DND-41 (cell line): ENCODE data around the gene IQSEC2.

Experiments
- ATAC-seq: fragments of 200-7000 bp; cut with Tn5 transposase; 3 replicates; pipeline ENCODE4 v1.9.1; 2021; ENCODE audit warnings: low read depth; ENCODE audit not compliant: insufficient read depth
- DNase-seq: peaks from one replicate; pipeline ENCODE4 v3.0.0-alpha.2; 2020
- H2AFZ ChIP-seq: 2 replicates; pipeline ENCODE4 v1.6.0; 2012; ENCODE audit warnings: low read depth, low read length
- H3K27ac ChIP-seq: 2 replicates; pipeline ENCODE4 v1.5.1; 2012; ENCODE audit warnings: low read length, inconsistent platforms
- H3K27me3 ChIP-seq: fragments of 200-600 bp; sonication (generic); 2 replicates; pipeline ENCODE4 v1.6.0; 2012; ENCODE audit warnings: low read length, mild to moderate bottlenecking, inconsistent platforms; ENCODE audit not compliant: insufficient read depth, poor library complexity
- H3K36me3 ChIP-seq: 2 replicates; pipeline ENCODE4 v1.5.1; 2012; ENCODE audit warnings: low read length, inconsistent platforms; ENCODE audit not compliant: insufficient read depth
- H3K4me1 ChIP-seq: 2 replicates; pipeline ENCODE4 v1.5.1; 2012; ENCODE audit warnings: mild to moderate bottlenecking, low read length; ENCODE audit not compliant: insufficient read depth
- H3K4me2 ChIP-seq: 2 replicates; pipeline ENCODE4 v1.6.0; 2012; ENCODE audit warnings: mild to moderate bottlenecking, moderate library complexity, low read length, inconsistent platforms; ENCODE audit not compliant: insufficient read depth
- H3K4me3 ChIP-seq, 2 experiments: fragments of 200-600 bp in 1 of 2; shearing (Covaris generic) in 1 of 2; 2 replicates each; pipeline ENCODE4 v1.5.1; 2012 to 2016; ENCODE audit warnings: inconsistent platforms in 2 of 2, low read length in 2 of 2, mild to moderate bottlenecking in 2 of 2, low read depth in 1 of 2, moderate library complexity in 1 of 2
- H3K79me2 ChIP-seq: 2 replicates; pipeline ENCODE4 v1.6.0; 2012; ENCODE audit warnings: low read length, inconsistent platforms; ENCODE audit not compliant: insufficient read depth
- H3K9ac ChIP-seq: 2 replicates; pipeline ENCODE4 v1.6.0; 2012; ENCODE audit warnings: low read depth, mild to moderate bottlenecking, inconsistent platforms, low read length, moderate library complexity
- H3K9me3 ChIP-seq: 2 replicates; pipeline ENCODE4 v1.5.1; 2012; ENCODE audit warnings: low read length, moderate library complexity, mild to moderate bottlenecking, inconsistent platforms; ENCODE audit not compliant: insufficient read depth, severe bottlenecking
- H4K20me1 ChIP-seq: 2 replicates; pipeline ENCODE4 v1.6.0; 2012; ENCODE audit warnings: low read length; ENCODE audit not compliant: insufficient read depth
- EZH2 ChIP-seq: IDR thresholded peaks from 3 replicates; pipeline ENCODE4 v1.6.1; 2012; ENCODE audit warnings: borderline replicate concordance, low read depth, mild to moderate bottlenecking, moderate library complexity, low read length, inconsistent platforms; ENCODE audit not compliant: severe bottlenecking
- TF ChIP-seq, protein P1 (sequence below): IDR thresholded peaks from 2 replicates; pipeline ENCODE4 v1.5.1; 2012; ENCODE audit warnings: borderline replicate concordance, low read length, moderate library complexity, mild to moderate bottlenecking; ENCODE audit not compliant: poor library complexity, severe bottlenecking; ENCODE audit errors: extremely low read depth

The IQSEC2 gene

DNA sequence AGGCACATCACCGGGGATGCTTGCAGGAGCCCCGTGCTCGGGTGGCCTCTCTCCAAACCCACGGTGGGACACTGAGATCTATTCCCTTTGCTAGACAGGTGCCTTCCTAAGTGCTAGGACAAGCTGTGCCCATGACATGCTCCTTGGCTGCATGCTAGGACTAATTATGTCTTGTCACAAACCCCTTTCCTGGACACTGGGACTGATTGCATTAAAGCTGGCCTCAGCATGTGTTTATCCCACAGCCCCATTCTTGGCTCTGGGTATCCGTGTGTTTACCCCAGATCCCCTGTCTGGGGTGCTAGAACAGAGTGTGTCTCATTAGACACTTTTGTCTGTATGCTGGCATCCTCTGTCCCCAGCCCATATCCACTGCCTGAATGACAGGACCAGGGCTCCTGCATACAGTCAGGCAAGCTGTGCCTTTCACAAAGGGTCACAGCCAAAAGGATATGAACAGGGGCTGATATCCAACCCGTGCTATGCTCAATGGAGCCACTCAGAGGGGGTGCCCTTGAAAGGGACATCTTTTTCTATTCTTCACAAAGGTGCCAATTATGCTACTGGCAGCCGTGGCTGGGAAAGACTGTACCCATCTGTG, 9.2 kb upstream of the IQSEC2 start:
- no peak overlapping the region for H3K27ac ChIP-seq
- DNase-seq = no peak
- no peaks in the 10 kb centered on the region for H4K20me1 ChIP-seq
- no peaks in the 10 kb centered on the region for H3K79me2 ChIP-seq
- no peak overlapping the region for H3K4me3 ChIP-seq
- peaks cover 21% of the 10 kb centered on the region for H3K4me1 ChIP-seq
- H2AFZ ChIP-seq = no peak overlapping the region
- ATAC-seq = no peak
- H3K9me3 ChIP-seq = no peaks in the 10 kb centered on the region
- no peaks in the 10 kb centered on the region for H3K27me3 ChIP-seq
- TF ChIP-seq EZH2 = no peak
- TF ChIP-seq, protein P1, sequence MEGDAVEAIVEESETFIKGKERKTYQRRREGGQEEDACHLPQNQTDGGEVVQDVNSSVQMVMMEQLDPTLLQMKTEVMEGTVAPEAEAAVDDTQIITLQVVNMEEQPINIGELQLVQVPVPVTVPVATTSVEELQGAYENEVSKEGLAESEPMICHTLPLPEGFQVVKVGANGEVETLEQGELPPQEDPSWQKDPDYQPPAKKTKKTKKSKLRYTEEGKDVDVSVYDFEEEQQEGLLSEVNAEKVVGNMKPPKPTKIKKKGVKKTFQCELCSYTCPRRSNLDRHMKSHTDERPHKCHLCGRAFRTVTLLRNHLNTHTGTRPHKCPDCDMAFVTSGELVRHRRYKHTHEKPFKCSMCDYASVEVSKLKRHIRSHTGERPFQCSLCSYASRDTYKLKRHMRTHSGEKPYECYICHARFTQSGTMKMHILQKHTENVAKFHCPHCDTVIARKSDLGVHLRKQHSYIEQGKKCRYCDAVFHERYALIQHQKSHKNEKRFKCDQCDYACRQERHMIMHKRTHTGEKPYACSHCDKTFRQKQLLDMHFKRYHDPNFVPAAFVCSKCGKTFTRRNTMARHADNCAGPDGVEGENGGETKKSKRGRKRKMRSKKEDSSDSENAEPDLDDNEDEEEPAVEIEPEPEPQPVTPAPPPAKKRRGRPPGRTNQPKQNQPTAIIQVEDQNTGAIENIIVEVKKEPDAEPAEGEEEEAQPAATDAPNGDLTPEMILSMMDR = no peak
- no peak overlapping the region for H3K9ac ChIP-seq
- no peaks in the 10 kb centered on the region for H3K36me3 ChIP-seq
- H3K4me2 ChIP-seq = no peak overlapping the region

DNA sequence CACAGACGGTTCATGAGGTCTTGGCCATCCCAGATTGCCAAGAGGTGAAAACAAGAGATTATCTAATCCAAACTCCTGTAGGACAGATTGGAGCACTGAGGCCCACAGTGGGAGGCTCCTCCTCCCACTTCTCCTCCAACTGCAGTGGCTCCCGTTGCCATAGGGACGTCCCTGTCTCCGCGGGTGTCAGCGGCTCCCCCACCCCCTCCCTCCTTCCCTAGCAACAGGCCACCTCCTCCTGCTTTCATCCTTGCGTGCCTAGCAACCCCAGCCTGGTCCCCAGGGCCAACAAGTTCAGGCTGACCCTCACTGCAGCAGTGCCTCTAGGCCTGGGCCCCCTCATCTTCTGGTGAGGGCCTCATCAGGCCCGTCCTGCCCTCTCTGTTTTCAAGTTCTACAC, 6.8 kb upstream of the IQSEC2 start:
- no peak for TF ChIP-seq EZH2
- TF ChIP-seq, protein P1 = no peak
- Histone ChIP-seq H3K27me3 (no peaks in the 10 kb centered on the region), H3K9ac (peak overlapping the region; percentile 45), H3K36me3 (no peaks in the 10 kb centered on the region), H3K27ac (peak overlapping the region; percentile 79), H2AFZ (peak overlapping the region; percentile 80), H4K20me1 (no peaks in the 10 kb centered on the region), H3K9me3 (no peaks in the 10 kb centered on the region), H3K4me1 (peaks cover 21% of the 10 kb centered on the region), H3K79me2 (no peaks in the 10 kb centered on the region), H3K4me3 (peak overlapping the region in 1 of 2 experiments; percentile 54; a peak in 2 of 4 replicates), H3K4me2 (peak overlapping the region; percentile 69)
- peak; percentile 58 for ATAC-seq
- DNase-seq = peak; percentile 59

DNA sequence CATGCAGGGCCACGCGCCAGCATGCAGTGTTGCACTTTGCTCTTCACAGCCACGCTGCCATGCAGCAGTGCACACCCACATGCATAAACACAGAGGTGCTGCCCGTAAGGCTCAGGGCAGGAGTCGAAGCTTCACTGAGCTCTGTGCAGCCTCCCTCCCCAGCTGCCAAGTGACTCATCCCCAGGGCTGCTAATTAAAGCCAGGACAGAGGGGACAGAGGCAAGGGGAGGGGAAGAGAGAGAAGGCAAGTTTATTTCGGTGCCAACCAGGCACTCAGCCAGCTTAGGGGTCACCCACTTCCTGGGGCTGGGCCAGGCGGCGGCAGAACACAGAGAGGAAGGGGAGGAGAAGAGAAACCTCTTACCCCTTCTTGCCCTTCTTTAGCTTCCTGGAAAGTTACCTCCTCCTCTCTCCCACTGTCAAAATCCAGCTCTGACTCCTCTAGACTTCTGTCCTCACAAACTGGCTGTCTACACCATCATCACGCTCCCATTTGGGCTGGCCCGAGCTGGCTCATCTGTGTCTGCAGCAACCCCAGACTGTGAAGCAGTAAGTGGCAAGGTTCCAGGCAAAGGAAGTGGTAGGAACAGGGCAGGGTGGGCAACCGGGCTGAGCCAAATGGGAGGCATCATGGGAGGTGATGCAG, 6.2 kb upstream of the IQSEC2 start:
- Histone ChIP-seq H3K9me3 (no peaks in the 10 kb centered on the region), H3K27ac (peak overlapping the region; percentile 79), H3K4me2 (peak overlapping the region; percentile 69), H3K4me3 (peak overlapping the region in 1 of 2 experiments; percentile 54; a peak in 2 of 4 replicates), H3K4me1 (peaks cover 21% of the 10 kb centered on the region), H3K9ac (peak overlapping the region; percentile 45), H3K79me2 (no peaks in the 10 kb centered on the region), H3K27me3 (no peaks in the 10 kb centered on the region), H3K36me3 (no peaks in the 10 kb centered on the region), H4K20me1 (no peaks in the 10 kb centered on the region), H2AFZ (peak overlapping the region; percentile 80)
- ATAC-seq (peak; percentile 79), DNase-seq (peak; percentile 64)
- TF ChIP-seq, protein P1 = no peak
- no peak for TF ChIP-seq EZH2
